Activated CD8-positive, alpha-beta memory T cell treated with anti-CD3 and anti-CD28 coated beads, Interleukin-2, amount 50 U/mL, for 4 hours (primary cell): ENCODE measurements around the gene IFITM2.

ENCODE experiments used
- DNase-seq: peaks from one replicate; pipeline ENCODE4 v3.0.0-alpha.2; 2020

The IFITM2 gene

GRCh38 chr11:307766-308708, at the start of gene IFITM2:
IFITM2 (plus strand) TSS chr11:307816; CDS start chr11:308193, 377 bp downstream.
- DNase-seq: peak; percentile 45

GRCh38 chr11:259413-259812, 48.2 kb upstream of the IFITM2 start:
- DNase-seq: no peak

- DNase-seq: no peak
Observed at GRCh38 chr11:261624-262023, 46.0 kb upstream of the IFITM2 start.

- peak; percentile 28 for DNase-seq
Observed at GRCh38 chr11:266676-267439, 40.8 kb upstream of the IFITM2 start.

GRCh38 chr11:267491-267994, 40.1 kb upstream of the IFITM2 start:
- DNase-seq: peak; percentile 42

- peak; percentile 34 for DNase-seq
Observed at GRCh38 chr11:268716-269145, 38.9 kb upstream of the IFITM2 start.

GRCh38 chr11:269146-269890, 38.3 kb upstream of the IFITM2 start:
- peak; percentile 40 for DNase-seq

- no peak for DNase-seq
Observed at GRCh38 chr11:270451-271318, 36.9 kb upstream of the IFITM2 start.

- no peak for DNase-seq
Observed at GRCh38 chr11:271319-271715, 36.3 kb upstream of the IFITM2 start.

GRCh38 chr11:272195-272930, 35.3 kb upstream of the IFITM2 start:
- no peak for DNase-seq

- no peak for DNase-seq
Observed at GRCh38 chr11:272931-273198, 34.8 kb upstream of the IFITM2 start.

- no peak for DNase-seq
Observed at GRCh38 chr11:276219-276618, 31.4 kb upstream of the IFITM2 start.

GRCh38 chr11:278001-278951, 29.3 kb upstream of the IFITM2 start, which contains the start of gene NLRP6:
NLRP6 (plus strand) TSS chr11:278407; CDS start chr11:278570, 163 bp downstream.
- DNase-seq: peak; percentile 21

- peak; percentile 30 for DNase-seq
Observed at GRCh38 chr11:279040-279965, 28.3 kb upstream of the IFITM2 start.

- DNase-seq: peak; percentile 56
Observed at GRCh38 chr11:279966-280705, 27.5 kb upstream of the IFITM2 start.

- peak; percentile 36 for DNase-seq
Observed at GRCh38 chr11:280706-281485, 26.7 kb upstream of the IFITM2 start.

- DNase-seq: no peak
Observed at GRCh38 chr11:281486-282161, 26.0 kb upstream of the IFITM2 start.
